IPS-NIHi11 (cell line): Measurements from ENCODE around the gene EPHA8.

Experiments
- DNase-seq: peaks from one replicate; pipeline ENCODE4 v3.0.0; 2012; ENCODE audit warnings: mixed read lengths, low spot score

The EPHA8 gene

GRCh38 chr1:22562584-22563583, at the start of gene EPHA8:
Gene EPHA8 (plus strand): TSS chr1:22563489. CDS start chr1:22563636, 147 bp downstream.
- peak; percentile 79 for DNase-seq

- no peak for DNase-seq
Measured at GRCh38 chr1:22516906-22517571, 46.2 kb upstream of the EPHA8 start.

GRCh38 chr1:22517956-22518355, 45.3 kb upstream of the EPHA8 start:
- DNase-seq, result no peak

- DNase-seq, result no peak
Measured at GRCh38 chr1:22518379-22518778, 44.9 kb upstream of the EPHA8 start.

- DNase-seq, result no peak
Measured at GRCh38 chr1:22520871-22521270, 42.4 kb upstream of the EPHA8 start.

- no peak for DNase-seq
Measured at GRCh38 chr1:22521692-22522091, 41.6 kb upstream of the EPHA8 start.

- no peak for DNase-seq
Measured at GRCh38 chr1:22522221-22522743, 41.0 kb upstream of the EPHA8 start.

- DNase-seq, result no peak
Measured at GRCh38 chr1:22524481-22524880, 38.8 kb upstream of the EPHA8 start.

GRCh38 chr1:22525211-22525610, 38.1 kb upstream of the EPHA8 start:
- DNase-seq, result no peak

GRCh38 chr1:22525646-22526045, 37.6 kb upstream of the EPHA8 start:
- no peak for DNase-seq

- no peak for DNase-seq
Measured at GRCh38 chr1:22526098-22526497, 37.2 kb upstream of the EPHA8 start.

GRCh38 chr1:22526677-22527076, 36.6 kb upstream of the EPHA8 start:
- no peak for DNase-seq

GRCh38 chr1:22527122-22527521, 36.2 kb upstream of the EPHA8 start:
- peak; percentile 40 for DNase-seq

- peak; percentile 46 for DNase-seq
Measured at GRCh38 chr1:22527555-22528296, 35.6 kb upstream of the EPHA8 start.

GRCh38 chr1:22528451-22528850, 34.8 kb upstream of the EPHA8 start:
- no peak for DNase-seq

- no peak for DNase-seq
Measured at GRCh38 chr1:22529901-22530621, 33.2 kb upstream of the EPHA8 start.

GRCh38 chr1:22530715-22531114, 32.6 kb upstream of the EPHA8 start:
- no peak for DNase-seq

GRCh38 chr1:22531251-22531650, 32.0 kb upstream of the EPHA8 start:
- no peak for DNase-seq

- no peak for DNase-seq
Measured at GRCh38 chr1:22533244-22533895, 29.9 kb upstream of the EPHA8 start.

GRCh38 chr1:22534951-22535350, 28.3 kb upstream of the EPHA8 start:
- no peak for DNase-seq

GRCh38 chr1:22535399-22535798, 27.9 kb upstream of the EPHA8 start:
- DNase-seq, result no peak
